Ishikawa (cell line): ENCODE measurements around the gene KRT85.

Experiments used
- CEBPB ChIP-seq: IDR thresholded peaks from 2 replicates; pipeline ENCODE4 v1.6.1; 2012
- CREB1 ChIP-seq: IDR thresholded peaks from 2 replicates; pipeline ENCODE4 v1.6.1; 2012; ENCODE audit warnings: low read depth
- EGR1 ChIP-seq: IDR thresholded peaks from 2 replicates; pipeline ENCODE4 v1.6.1; 2012
- EP300 ChIP-seq: IDR thresholded peaks from 2 replicates; pipeline ENCODE4 v1.6.1; 2012; ENCODE audit warnings: borderline replicate concordance
- FOXM1 ChIP-seq: IDR thresholded peaks from 2 replicates; pipeline ENCODE4 v1.6.1; 2012; ENCODE audit warnings: low read depth, borderline replicate concordance
- NFIC ChIP-seq: IDR thresholded peaks from 2 replicates; pipeline ENCODE4 v1.6.1; 2012
- RAD21 ChIP-seq: IDR thresholded peaks from 2 replicates; pipeline ENCODE4 v1.6.1; 2012; ENCODE audit warnings: low read depth
- TAF1 ChIP-seq: IDR thresholded peaks from 2 replicates; pipeline ENCODE4 v1.6.1; 2012; ENCODE audit warnings: low read depth, mild to moderate bottlenecking
- TCF12 ChIP-seq: IDR thresholded peaks from 2 replicates; pipeline ENCODE4 v1.6.1; 2012; ENCODE audit warnings: low read depth
- TEAD4 ChIP-seq: IDR thresholded peaks from 2 replicates; pipeline ENCODE4 v1.6.1; 2012
- YY1 ChIP-seq: IDR thresholded peaks from 2 replicates; pipeline ENCODE4 v1.6.1; 2012; ENCODE audit warnings: low read depth
- ZBTB7A ChIP-seq: IDR thresholded peaks from 2 replicates; pipeline ENCODE4 v1.6.1; 2012; ENCODE audit warnings: low read depth
- TF ChIP-seq, protein P1 (sequence below): IDR thresholded peaks from 2 replicates; pipeline ENCODE4 v1.6.1; 2012
- TF ChIP-seq, protein P2 (sequence below): IDR thresholded peaks from 2 replicates; pipeline ENCODE4 v1.6.1; 2012; ENCODE audit warnings: low read depth, mild to moderate bottlenecking
- TF ChIP-seq, protein P3 (sequence below): IDR thresholded peaks from 2 replicates; pipeline ENCODE4 v1.6.1; 2012

KRT85 gene

DNA sequence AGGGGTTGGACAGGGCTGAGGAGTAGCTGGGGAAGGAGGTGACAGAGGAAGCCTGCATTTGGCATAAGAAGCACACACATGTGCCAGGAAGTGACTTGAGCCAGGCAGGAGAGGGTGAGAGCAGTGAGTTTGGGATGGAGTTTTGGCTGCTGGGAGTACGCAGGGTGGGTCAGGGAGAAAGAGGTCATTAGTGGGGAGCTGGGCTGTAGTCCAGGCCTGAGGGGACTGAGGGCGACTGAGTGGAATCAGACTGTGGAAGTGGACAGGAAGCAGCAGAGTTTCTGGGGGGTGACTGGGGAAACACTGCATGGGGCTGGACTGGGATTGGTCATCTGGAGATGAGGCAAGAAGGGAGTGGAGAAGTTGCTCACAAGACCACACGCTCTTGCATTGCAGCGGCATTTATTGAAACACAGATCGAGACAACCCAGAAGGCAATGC, 7.6 kb downstream of the KRT85 start:
- TF ChIP-seq CREB1 (no peak), TCF12 (no peak), NFIC (no peak), ZBTB7A (no peak), TEAD4 (no peak), CEBPB (no peak), YY1 (no peak), TAF1 (no peak), FOXM1 (no peak), EGR1 (no peak), EP300 (no peak), RAD21 (no peak)
- TF ChIP-seq, protein P1, sequence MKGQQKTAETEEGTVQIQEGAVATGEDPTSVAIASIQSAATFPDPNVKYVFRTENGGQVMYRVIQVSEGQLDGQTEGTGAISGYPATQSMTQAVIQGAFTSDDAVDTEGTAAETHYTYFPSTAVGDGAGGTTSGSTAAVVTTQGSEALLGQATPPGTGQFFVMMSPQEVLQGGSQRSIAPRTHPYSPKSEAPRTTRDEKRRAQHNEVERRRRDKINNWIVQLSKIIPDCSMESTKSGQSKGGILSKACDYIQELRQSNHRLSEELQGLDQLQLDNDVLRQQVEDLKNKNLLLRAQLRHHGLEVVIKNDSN: no peak
- TF ChIP-seq, protein P2, sequence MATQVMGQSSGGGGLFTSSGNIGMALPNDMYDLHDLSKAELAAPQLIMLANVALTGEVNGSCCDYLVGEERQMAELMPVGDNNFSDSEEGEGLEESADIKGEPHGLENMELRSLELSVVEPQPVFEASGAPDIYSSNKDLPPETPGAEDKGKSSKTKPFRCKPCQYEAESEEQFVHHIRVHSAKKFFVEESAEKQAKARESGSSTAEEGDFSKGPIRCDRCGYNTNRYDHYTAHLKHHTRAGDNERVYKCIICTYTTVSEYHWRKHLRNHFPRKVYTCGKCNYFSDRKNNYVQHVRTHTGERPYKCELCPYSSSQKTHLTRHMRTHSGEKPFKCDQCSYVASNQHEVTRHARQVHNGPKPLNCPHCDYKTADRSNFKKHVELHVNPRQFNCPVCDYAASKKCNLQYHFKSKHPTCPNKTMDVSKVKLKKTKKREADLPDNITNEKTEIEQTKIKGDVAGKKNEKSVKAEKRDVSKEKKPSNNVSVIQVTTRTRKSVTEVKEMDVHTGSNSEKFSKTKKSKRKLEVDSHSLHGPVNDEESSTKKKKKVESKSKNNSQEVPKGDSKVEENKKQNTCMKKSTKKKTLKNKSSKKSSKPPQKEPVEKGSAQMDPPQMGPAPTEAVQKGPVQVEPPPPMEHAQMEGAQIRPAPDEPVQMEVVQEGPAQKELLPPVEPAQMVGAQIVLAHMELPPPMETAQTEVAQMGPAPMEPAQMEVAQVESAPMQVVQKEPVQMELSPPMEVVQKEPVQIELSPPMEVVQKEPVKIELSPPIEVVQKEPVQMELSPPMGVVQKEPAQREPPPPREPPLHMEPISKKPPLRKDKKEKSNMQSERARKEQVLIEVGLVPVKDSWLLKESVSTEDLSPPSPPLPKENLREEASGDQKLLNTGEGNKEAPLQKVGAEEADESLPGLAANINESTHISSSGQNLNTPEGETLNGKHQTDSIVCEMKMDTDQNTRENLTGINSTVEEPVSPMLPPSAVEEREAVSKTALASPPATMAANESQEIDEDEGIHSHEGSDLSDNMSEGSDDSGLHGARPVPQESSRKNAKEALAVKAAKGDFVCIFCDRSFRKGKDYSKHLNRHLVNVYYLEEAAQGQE: no peak
- TF ChIP-seq, protein P3, sequence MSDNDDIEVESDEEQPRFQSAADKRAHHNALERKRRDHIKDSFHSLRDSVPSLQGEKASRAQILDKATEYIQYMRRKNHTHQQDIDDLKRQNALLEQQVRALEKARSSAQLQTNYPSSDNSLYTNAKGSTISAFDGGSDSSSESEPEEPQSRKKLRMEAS: no peak

- TF ChIP-seq CREB1 (no peak), NFIC (no peak)
- TF ChIP-seq, protein P2: no peak
Observed at GRCh38 chr12:52358575-52359350, 8.5 kb downstream of the KRT85 start.

- TF ChIP-seq CREB1 (no peak), FOXM1 (no peak)
- TF ChIP-seq, protein P3: no peak
Observed at GRCh38 chr12:52356762-52357580, 10.3 kb downstream of the KRT85 start.

DNA sequence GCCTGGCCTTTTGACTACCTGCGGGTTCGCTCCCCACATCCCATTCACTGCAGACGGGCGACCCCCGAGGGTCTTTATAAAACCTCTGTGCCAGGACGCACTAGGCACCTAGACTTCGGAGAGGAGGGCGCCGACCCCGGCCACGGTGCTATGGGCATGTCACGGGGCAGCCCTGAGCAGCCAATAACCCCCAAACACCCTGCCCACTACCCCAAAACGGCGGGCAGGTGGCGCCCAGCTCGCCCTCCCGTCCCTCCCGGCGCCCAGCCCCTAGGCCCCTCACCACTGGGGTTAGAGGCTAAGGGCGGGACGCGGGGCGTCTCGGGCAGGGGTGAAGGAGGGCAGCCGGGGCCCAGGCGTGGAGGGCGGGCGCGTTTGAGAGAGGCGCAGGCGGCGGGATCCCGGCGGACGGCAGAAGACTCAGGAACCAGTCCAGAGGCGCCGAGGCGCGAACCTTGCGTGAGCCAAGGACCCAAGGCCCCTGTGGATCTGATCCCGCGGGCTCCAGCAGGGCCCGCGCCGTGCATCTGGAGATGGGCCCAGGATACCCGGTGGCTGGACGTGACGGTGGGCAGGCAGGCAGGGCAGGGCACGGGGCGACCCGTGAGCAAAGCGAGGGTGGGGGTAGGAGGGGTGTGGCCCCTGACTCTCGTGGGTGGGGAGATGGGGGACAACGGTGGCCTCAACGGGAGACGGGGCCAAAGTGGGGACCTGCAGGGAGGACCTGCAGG, 11.1 kb downstream of the KRT85 start:
- TF ChIP-seq NFIC: no peak
- no peak for TF ChIP-seq EGR1
- TF ChIP-seq, protein P1: no peak
- TF ChIP-seq TCF12: no peak
- no peak for TF ChIP-seq TAF1
- TF ChIP-seq ZBTB7A: no peak
- no peak for TF ChIP-seq YY1
- TF ChIP-seq CREB1: no peak

DNA sequence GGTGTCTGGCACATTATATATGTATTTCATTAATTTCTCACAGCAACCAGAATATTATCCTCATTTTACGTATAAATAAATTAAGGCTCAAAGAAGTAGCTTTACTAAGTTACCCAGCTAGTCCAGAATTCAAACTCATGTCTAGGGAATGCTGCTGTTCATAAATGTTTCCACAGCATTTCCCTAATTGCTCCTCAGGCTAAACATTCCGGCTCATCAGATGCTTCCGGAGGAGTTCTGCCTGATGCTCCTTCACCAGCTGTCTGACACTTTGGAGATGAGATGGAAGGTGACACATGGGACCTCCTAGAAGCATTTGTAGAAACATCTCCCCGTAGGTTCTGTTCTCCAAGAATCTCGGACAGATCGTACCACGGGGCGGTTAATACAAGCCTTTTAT, 12.1 kb downstream of the KRT85 start:
- TF ChIP-seq CREB1 (no peak), YY1 (no peak), CEBPB (no peak), RAD21 (no peak)
- TF ChIP-seq, protein P3: no peak
